Activated naive CD8-positive, alpha-beta T cell (primary cell): ENCODE data around the gene RNASE7.
"Not testable (repeated sequence)": the region's sequence is repeated elsewhere in the genome, so short reads cannot be mapped to it uniquely, and the experiment has no call there.

ENCODE experiments used
- H3K27ac Mint-ChIP-seq: one replicate; pipeline ENCODE4 v1.8.0; 2021; ENCODE audit warnings: mixed read lengths
- H3K27me3 Mint-ChIP-seq: one replicate; pipeline ENCODE4 v1.8.0; 2021; ENCODE audit warnings: mixed read lengths
- H3K36me3 Mint-ChIP-seq: one replicate; pipeline ENCODE4 v1.8.0; 2021; ENCODE audit warnings: mixed read lengths
- H3K4me1 Mint-ChIP-seq: one replicate; pipeline ENCODE4 v1.8.0; 2021; ENCODE audit warnings: low read depth, mixed read lengths
- H3K4me3 Mint-ChIP-seq: one replicate; pipeline ENCODE4 v1.8.0; 2021; ENCODE audit warnings: mild to moderate bottlenecking, mixed read lengths
- H3K9me3 Mint-ChIP-seq: one replicate; pipeline ENCODE4 v1.8.0; 2021; ENCODE audit warnings: low read depth, mixed read lengths

The RNASE7 gene, protein sequence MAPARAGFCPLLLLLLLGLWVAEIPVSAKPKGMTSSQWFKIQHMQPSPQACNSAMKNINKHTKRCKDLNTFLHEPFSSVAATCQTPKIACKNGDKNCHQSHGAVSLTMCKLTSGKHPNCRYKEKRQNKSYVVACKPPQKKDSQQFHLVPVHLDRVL

DNA sequence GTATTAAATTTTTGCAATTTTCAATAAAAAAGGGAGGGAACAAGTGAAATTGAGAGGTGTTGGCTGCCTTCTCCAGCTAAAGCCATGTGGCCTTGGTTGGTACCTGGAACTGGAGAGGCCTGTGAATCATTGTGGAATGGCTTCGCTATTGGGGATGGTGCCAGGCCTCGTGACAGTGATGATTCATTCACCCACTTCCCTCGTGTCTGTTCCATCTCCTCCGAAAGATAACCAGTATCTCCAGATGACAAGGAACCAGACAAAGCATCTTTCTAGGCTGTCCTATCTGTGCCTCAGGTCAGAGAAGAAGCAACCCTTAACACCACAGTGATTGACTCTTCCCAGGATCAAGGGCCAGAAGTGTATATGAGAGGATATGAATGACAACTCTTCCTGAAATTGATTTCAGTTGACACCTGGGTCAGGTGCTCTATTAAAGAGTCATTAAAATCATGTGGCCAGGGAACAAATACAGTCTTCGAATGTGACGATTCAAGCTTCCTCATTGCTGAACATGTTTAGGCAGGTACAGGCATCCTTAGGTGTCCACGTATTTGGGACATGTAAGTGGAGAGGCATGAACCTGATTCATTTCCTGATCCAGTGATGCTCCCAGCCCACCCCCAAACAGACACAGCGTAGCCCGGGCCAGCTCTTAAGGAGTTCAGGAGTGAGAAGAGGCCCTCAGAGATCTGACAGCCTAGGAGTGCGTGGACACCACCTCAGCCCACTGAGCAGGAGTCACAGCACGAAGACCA, at the start of gene RNASE7:
TSS of gene RNASE7 (plus strand) at position 687 of the 758 bp plus-strand sequence. CDS start 631 bp downstream, outside the sequence.
- H3K27ac Mint-ChIP-seq, result no peak within 1 kb of the TSS
- H3K27me3 Mint-ChIP-seq, result peaks cover 4% of the 10 kb centered on the region
- peaks cover 7% of the 10 kb centered on the region for H3K4me1 Mint-ChIP-seq
- no peak within 1 kb of the TSS for H3K4me3 Mint-ChIP-seq
- no peaks in the 10 kb centered on the region for H3K36me3 Mint-ChIP-seq
- no peaks in the 10 kb centered on the region for H3K9me3 Mint-ChIP-seq

DNA sequence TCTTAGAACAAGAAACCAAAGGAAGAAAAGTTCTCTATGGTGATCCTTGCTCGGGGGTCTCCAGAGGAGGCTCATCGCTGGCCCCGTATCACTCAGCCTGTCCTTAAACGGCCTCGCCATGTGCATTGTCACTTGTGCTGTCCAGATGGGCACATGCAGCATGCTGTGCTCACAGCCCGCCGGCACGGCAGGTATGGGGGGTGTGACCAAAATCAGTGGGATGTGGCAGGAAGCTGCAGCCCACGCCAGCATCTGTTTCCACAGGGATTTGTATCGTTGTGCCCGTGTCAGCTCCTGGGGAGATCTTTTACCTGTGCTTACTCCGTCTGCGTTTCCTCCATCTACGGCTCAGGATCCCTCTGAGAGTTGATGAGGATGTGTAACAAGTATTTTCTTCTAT, 45.6 kb upstream of the RNASE7 start:
- no peak overlapping the region for H3K27ac Mint-ChIP-seq
- H3K36me3 Mint-ChIP-seq, result peaks cover 4% of the 10 kb centered on the region
- no peaks in the 10 kb centered on the region for H3K27me3 Mint-ChIP-seq
- no peak overlapping the region for H3K4me3 Mint-ChIP-seq
- no peaks in the 10 kb centered on the region for H3K9me3 Mint-ChIP-seq
- peaks cover 30% of the 10 kb centered on the region for H3K4me1 Mint-ChIP-seq

DNA sequence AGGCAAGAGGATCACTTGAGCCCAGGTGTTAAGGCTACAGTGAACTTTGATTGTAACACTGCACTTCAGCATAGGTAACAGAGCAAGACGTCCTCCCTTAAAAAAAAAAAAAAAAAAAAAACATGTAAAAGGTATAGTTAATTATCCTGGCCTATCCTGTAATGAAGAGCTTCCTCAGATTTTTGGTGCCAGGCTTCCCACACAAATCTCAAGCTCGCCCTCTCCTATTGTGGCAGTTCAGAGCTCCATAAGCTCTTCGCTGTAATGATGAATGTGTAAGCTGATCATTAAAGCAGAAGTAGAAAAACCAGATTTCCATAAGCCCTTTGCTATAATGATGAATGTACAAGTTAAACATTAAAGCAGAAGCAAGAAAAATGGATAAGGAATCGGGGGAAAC, 45.0 kb upstream of the RNASE7 start:
- H3K27ac Mint-ChIP-seq, result no peak overlapping the region
- H3K4me3 Mint-ChIP-seq, result no peak overlapping the region
- H3K4me1 Mint-ChIP-seq, result peaks cover 25% of the 10 kb centered on the region
- no peaks in the 10 kb centered on the region for H3K27me3 Mint-ChIP-seq
- H3K9me3 Mint-ChIP-seq, result no peaks in the 10 kb centered on the region
- peaks cover 4% of the 10 kb centered on the region for H3K36me3 Mint-ChIP-seq

DNA sequence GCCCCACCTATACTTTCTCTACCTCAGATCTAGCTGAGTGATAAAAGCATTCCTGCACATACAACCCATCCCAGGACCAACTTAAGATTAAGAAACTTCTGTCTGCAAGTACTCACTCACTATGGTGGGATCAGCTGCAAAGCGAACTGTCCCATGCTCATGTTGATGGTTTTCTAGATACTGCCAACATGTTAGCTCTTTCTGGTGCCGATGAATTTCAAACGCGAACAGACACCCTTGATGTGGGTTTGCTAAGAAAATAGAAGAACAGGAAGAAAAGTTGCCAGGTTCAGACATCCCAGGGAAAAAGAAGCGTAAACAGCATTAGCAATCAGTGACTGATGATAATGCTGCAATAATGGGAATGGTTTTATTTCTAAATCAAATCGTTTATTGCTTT, 44.6 kb upstream of the RNASE7 start:
- H3K9me3 Mint-ChIP-seq, result no peaks in the 10 kb centered on the region
- peaks cover 4% of the 10 kb centered on the region for H3K36me3 Mint-ChIP-seq
- H3K4me3 Mint-ChIP-seq, result no peak overlapping the region
- no peaks in the 10 kb centered on the region for H3K27me3 Mint-ChIP-seq
- H3K4me1 Mint-ChIP-seq, result peaks cover 23% of the 10 kb centered on the region
- H3K27ac Mint-ChIP-seq, result no peak overlapping the region

DNA sequence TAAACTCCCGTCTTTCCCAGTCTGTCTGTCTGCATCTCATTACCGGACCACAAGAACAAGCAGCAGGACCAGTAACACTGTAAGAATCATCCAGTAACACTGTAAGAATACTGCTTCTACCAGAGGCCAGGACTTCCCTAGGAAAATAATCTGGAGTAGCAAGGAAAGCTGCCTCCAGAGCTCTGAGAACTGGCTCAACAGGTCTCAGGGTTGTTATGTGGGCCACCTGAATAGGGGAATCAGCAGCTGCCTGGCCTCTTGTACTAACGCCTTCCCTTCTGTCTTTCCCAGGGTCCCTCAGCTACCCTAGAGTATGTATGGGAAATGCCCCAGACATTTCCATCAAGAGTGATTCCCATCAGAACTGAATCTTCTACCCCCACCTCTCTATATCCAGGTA, 44.0 kb upstream of the RNASE7 start:
- H3K9me3 Mint-ChIP-seq, result no peaks in the 10 kb centered on the region
- H3K27ac Mint-ChIP-seq, result no peak overlapping the region
- H3K36me3 Mint-ChIP-seq, result peaks cover 4% of the 10 kb centered on the region
- no peaks in the 10 kb centered on the region for H3K27me3 Mint-ChIP-seq
- H3K4me1 Mint-ChIP-seq, result peaks cover 23% of the 10 kb centered on the region
- no peak overlapping the region for H3K4me3 Mint-ChIP-seq

DNA sequence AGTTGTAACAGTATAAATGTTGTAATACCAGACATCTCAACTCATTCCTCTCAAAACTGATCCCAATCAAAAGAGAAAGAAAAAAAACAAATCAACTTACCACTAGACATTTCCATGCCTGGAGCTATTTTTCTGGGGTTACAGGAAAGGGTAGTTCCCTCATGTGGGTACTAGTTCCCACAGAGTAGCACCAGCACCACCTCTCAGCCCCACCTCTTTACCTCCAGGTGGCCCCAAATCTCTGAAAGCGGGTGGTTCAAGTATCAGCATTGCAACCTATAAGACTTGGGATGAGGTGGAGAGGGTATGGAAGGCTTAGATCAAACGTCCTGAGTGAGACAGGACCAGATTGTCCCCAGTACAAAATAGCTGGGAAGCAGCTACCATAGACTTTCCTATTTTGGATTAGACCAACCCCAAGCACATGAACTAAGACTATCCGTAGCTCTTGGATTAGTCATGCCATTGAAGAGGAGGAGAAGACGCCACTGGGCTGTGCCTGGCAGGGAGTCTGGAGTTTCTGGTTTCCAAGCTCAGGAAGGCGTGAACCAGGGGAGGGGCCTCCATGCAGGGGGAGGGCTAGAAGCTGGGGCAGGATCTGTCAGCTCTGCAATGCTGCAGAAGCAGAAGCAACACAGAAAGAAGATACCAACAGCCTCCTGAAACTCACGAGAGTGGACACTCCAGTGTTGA, 43.3 kb upstream of the RNASE7 start, which contains the start of gene SLC39A2:
TSS of gene SLC39A2 (plus strand) at position 620 of the 693 bp plus-strand sequence. CDS start 154 bp downstream, outside the sequence.
- Mint-ChIP-seq H3K4me3 (no peak within 1 kb of the TSS), H3K27ac (no peak within 1 kb of the TSS), H3K27me3 (no peaks in the 10 kb centered on the region), H3K4me1 (peaks cover 23% of the 10 kb centered on the region), H3K9me3 (no peaks in the 10 kb centered on the region), H3K36me3 (peaks cover 4% of the 10 kb centered on the region)

DNA sequence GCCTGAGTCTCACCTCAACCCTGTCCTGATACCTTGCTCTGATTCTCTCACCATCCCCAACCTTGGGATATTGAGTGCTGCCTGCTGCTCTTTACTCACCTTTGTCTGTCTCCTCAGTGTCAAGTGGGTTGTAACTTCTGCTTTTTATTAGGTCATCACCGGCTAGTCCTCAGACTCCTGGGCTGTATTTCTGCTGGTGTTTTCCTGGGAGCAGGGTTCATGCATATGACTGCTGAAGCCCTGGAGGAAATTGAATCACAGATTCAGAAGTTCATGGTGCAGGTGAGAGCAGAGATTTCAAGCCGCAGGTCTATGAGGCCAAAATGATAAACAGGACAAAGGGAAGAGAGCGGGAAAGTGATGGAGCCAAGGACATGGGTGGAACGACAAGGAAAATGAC, 42.6 kb upstream of the RNASE7 start:
- Mint-ChIP-seq H3K9me3 (no peaks in the 10 kb centered on the region), H3K27me3 (no peaks in the 10 kb centered on the region), H3K27ac (no peak overlapping the region), H3K4me3 (no peak overlapping the region), H3K4me1 (peaks cover 23% of the 10 kb centered on the region), H3K36me3 (peaks cover 4% of the 10 kb centered on the region)

DNA sequence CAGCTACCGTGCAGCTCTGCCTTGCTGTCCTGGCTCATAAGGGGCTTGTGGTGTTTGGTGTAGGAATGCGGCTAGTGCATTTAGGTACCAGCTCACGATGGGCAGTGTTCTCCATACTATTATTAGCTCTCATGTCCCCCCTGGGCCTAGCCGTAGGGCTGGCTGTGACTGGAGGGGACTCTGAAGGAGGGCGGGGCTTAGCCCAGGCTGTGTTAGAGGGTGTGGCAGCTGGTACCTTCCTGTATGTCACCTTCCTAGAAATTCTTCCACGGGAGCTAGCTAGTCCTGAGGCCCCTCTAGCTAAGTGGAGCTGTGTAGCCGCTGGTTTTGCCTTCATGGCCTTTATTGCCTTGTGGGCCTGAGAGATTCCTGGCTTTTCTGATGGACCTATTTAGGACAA, 40.9 kb upstream of the RNASE7 start:
- Mint-ChIP-seq H3K9me3 (no peaks in the 10 kb centered on the region), H3K27me3 (no peaks in the 10 kb centered on the region), H3K36me3 (no peaks in the 10 kb centered on the region), H3K4me3 (no peak overlapping the region), H3K27ac (no peak overlapping the region), H3K4me1 (peaks cover 18% of the 10 kb centered on the region)

DNA sequence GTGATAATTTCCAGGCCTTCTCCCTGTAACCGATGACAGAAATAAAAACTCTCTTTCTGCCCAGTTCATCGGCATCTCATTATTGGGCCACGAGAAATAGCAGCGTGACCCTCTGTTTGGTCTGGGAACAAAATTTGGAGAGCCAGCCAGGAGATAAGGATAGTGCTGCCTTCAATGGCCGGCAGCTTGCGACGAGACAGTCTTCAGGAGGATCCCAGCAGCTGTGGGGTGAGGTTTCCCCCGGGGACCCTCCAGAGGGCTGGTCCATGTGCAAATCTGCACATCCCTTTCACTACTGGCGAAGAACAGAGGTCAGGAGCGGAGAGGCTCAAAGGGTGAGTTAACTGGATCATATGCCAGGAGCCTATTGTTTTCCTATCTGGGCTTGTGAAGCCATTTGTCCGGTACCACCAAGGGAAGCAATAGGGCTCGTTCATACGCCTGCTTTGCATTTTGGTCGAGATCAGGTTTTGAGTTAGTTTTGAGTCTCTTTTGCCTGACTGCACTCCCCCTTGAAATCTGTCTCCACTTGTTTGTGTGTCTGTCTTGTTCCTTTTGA, 38.3 kb upstream of the RNASE7 start:
- H3K4me3 Mint-ChIP-seq, result no peak overlapping the region
- no peaks in the 10 kb centered on the region for H3K9me3 Mint-ChIP-seq
- no peaks in the 10 kb centered on the region for H3K4me1 Mint-ChIP-seq
- H3K27me3 Mint-ChIP-seq, result no peaks in the 10 kb centered on the region
- H3K27ac Mint-ChIP-seq, result no peak overlapping the region
- H3K36me3 Mint-ChIP-seq, result no peaks in the 10 kb centered on the region

DNA sequence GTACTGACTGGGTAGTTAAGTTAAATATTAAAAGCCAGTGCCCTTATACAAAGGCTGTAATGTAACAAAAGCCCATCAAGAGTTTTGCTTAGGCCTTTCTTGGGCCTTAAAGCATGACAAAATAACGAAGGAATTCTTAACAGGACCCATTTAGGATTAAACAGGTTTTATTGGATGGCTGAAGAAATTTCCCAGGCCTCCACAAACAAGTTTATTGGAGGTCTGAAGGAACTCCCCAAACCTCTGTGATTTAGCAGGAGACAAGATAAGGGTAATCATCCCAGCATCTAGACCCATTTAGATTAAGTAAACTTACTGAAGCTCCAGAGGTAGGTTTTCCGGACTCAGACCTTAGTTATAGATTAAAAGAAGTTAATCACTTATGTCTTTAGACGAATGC, 32.4 kb upstream of the RNASE7 start:
- H3K4me1 Mint-ChIP-seq, H3K36me3 Mint-ChIP-seq, H3K27ac Mint-ChIP-seq, H3K9me3 Mint-ChIP-seq, H3K4me3 Mint-ChIP-seq: not testable (repeated sequence)
- peaks cover 13% of the 10 kb centered on the region for H3K27me3 Mint-ChIP-seq

DNA sequence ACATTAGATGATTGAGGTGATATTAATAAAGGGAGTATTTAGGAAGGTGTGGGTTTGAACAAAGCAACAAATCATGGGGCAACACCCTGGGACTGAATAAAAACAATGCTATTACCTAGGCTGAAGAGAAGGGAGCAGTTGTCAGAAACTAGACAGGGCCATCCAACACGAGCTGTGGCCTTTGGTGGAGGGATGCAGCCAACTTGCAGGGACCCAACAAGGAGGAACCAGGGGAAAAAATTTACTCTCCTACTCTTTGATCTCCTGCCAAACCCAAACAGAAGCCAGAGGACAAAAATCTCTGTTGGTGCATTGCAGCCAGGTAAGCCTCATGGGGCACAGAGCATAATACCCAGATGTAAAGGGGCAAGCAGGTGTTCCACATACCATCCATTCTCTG, 31.0 kb upstream of the RNASE7 start:
- Mint-ChIP-seq H3K36me3 (no peaks in the 10 kb centered on the region), H3K9me3 (no peaks in the 10 kb centered on the region), H3K4me3 (no peak overlapping the region), H3K27ac (no peak overlapping the region), H3K27me3 (peaks cover 13% of the 10 kb centered on the region), H3K4me1 (no peaks in the 10 kb centered on the region)

DNA sequence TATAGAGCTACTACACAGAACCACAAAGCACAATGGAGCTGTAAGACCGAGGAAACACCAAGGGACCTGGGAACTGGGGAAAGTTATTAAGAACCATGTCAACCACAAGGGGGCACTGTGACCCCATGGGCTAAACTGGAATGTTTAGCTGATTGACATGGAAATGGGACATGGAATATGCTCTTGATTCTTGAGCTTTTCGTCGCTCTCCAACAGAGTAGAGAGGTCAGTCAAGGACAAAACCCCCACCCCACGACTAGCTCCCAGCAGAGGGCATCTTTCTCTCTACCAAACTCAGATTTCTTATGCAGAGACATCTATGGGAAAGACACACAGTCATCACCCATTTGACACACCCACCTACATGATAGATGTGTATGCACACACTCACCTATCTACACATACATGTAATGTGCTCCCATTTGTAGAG, 27.4 kb upstream of the RNASE7 start:
- H3K27ac Mint-ChIP-seq, result no peak overlapping the region
- no peaks in the 10 kb centered on the region for H3K36me3 Mint-ChIP-seq
- H3K27me3 Mint-ChIP-seq, result peaks cover 13% of the 10 kb centered on the region
- H3K4me3 Mint-ChIP-seq, result no peak overlapping the region
- H3K4me1 Mint-ChIP-seq, result no peaks in the 10 kb centered on the region
- H3K9me3 Mint-ChIP-seq, result no peaks in the 10 kb centered on the region

DNA sequence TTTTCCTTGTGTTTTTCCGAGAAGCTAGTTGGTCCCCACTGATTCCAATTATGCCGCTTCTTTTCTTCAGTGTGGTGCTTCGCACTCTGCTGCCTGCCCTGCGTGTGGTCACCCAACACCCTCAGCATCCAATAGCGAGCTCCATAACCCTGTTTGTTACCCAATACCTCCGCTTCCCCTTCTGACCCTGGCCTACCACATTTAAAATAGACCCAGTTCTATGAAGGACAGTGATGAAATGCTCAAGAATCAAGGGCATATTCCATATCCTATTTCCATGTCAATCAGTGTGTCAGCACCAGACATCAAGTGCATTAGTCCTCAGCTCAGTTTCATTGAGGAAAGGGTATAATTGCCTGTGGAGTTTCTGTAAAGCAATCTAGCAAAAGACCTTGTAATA, 26.9 kb upstream of the RNASE7 start:
- H3K4me1 Mint-ChIP-seq, result no peaks in the 10 kb centered on the region
- no peak overlapping the region for H3K27ac Mint-ChIP-seq
- H3K4me3 Mint-ChIP-seq, result no peak overlapping the region
- H3K9me3 Mint-ChIP-seq, result no peaks in the 10 kb centered on the region
- H3K36me3 Mint-ChIP-seq, result no peaks in the 10 kb centered on the region
- peaks cover 13% of the 10 kb centered on the region for H3K27me3 Mint-ChIP-seq

DNA sequence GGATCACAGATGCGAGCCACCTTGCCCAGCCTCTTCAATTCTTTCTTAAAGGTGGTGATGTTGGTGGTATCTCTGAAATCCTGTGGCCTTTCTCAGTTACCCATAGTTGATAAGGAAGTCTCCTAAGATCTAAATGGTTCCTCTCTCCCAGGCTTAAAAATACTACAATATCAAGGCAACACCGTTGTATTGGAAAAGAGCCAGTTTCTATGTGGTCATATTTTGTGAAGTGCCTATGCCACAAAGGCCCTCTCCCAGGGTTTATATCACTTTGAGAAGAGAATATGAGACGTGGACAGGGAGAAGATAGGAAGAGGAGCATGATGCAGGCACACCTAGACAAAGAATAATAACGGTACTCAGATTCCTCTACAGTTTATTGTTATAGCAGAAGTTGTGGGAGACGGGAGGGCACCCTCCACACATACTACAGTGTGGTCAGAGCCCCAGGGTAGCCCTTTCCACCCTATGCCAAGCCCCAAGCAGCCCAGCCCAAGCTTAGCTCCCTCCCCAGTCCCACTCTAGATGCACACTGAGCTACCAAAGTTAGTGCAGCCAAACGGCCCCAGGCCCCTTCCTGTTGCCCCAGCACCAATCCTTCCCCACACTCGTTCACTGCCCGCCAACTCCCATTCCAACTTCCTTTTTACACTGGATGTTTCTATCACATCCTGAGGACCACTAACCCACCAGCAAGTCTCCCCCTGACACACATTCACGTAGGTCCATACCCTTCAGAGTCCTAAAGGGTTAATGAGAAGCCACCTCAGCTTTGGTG, 25.6 kb upstream of the RNASE7 start:
- H3K27ac Mint-ChIP-seq, result no peak overlapping the region

More for the DNA sequence above, 25.6 kb upstream of the RNASE7 start:
- H3K27me3 Mint-ChIP-seq, result peaks cover 11% of the 10 kb centered on the region
- no peaks in the 10 kb centered on the region for H3K36me3 Mint-ChIP-seq
- no peak overlapping the region for H3K4me3 Mint-ChIP-seq
- no peaks in the 10 kb centered on the region for H3K9me3 Mint-ChIP-seq
- H3K4me1 Mint-ChIP-seq, result no peaks in the 10 kb centered on the region
